ENCODE results near the gene MYH9.

GRCh38 chr22:36244522-36245391, 143.0 kb downstream of the MYH9 start:
- TF ChIP-seq CTCF (IDR thresholded peaks at IDR 0.05): no peak
- TF ChIP-seq POLR2A (IDR thresholded peaks at IDR 0.05): no peak
